Erythroblast (primary cell): ENCODE results near the gene IZUMO4.

ENCODE experiments used
- GATA1 ChIP-seq: IDR thresholded peaks from 2 replicates; pipeline ENCODE4 v1.6.1; 2011; ENCODE audit warnings: low read depth, mild to moderate bottlenecking, control low read depth, low read length, moderate library complexity
- POLR2A ChIP-seq: IDR thresholded peaks from 2 replicates; pipeline ENCODE4 v1.6.1; 2011; ENCODE audit warnings: mild to moderate bottlenecking, low read length

DNA sequence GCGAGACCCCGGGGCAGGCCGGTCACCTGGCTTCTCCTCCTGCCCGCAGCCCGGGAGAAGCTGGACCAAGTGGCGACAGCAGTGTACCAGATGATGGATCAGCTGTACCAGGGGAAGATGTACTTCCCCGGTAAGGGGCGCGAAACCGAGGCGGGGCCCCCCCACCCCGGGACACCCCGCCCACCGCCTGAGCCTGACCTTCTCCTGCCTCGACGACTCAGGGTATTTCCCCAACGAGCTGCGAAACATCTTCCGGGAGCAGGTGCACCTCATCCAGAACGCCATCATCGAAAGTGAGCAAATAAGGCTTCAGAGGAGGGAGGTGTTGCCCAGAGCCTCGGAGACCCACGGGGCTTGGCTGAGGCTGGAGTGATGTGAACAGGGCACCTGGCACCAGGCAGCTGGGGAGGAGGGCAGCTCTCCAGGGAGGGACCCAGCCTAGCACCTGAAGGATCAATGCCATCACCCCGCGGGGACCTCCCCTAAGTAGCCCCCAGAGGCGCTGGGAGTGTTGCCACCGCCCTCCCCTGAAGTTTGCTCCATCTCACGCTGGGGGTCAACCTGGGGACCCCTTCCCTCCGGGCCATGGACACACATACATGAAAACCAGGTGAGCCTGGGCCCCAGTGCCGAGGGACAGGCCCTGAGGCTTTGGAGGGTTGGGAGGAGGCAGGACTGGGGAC, 629 bp downstream of the IZUMO4 start:
- TF ChIP-seq POLR2A (no peak), GATA1 (no peak)
